SK-N-SH treated with all-trans-retinoic acid at 6 μM for 48 hours (cell line): ENCODE measurements around the gene BCL7B.
"Not testable (repeated sequence)": the region's sequence is repeated elsewhere in the genome, so short reads cannot be mapped to it uniquely, and the experiment has no call there.

Experiments used
- ATAC-seq: fragments of 200-7000 bp; cut with Tn5 transposase; 3 replicates; pipeline ENCODE4 v1.9.1; 2020; ENCODE audit warnings: mild to moderate bottlenecking, moderate library complexity
- ARNTL ChIP-seq: fragments of 450-650 bp; formaldehyde crosslinking; IDR thresholded peaks from 2 replicates; pipeline ENCODE4 v1.5.0; 2020; ENCODE audit warnings: low read depth, mild to moderate bottlenecking, moderate library complexity, borderline replicate concordance
- CSDC2 ChIP-seq: fragments of 250-450 bp; sonication (Bioruptor Pico); IDR thresholded peaks from 2 replicates; pipeline ENCODE4 v1.5.0; 2020; ENCODE audit warnings: mild to moderate bottlenecking, moderate library complexity
- CSRNP3 ChIP-seq: fragments of 250-450 bp; sonication (Bioruptor Pico); IDR thresholded peaks from 2 replicates; pipeline ENCODE4 v1.5.1; 2021; ENCODE audit warnings: mild to moderate bottlenecking, moderate library complexity
- ESRRG ChIP-seq: fragments of 250-450 bp; sonication (Bioruptor Pico); IDR thresholded peaks from 2 replicates; pipeline ENCODE4 v1.6.1; 2021; ENCODE audit warnings: mild to moderate bottlenecking
- GLIS3 ChIP-seq: fragments of 250-450 bp; sonication (Bioruptor Pico); IDR thresholded peaks from 2 replicates; pipeline ENCODE4 v1.5.0; 2020; ENCODE audit warnings: mild to moderate bottlenecking, moderate library complexity
- ISL1 ChIP-seq: fragments of 250-450 bp; sonication (Bioruptor Pico); IDR thresholded peaks from 2 replicates; pipeline ENCODE4 v2.1.2; 2022; ENCODE audit warnings: mild to moderate bottlenecking, moderate library complexity
- OSR1 ChIP-seq: fragments of 250-450 bp; sonication (Bioruptor Pico); IDR thresholded peaks from 2 replicates; pipeline ENCODE4 v1.8.0; 2022; ENCODE audit warnings: moderate library complexity, mild to moderate bottlenecking, inconsistent platforms
- PATZ1 ChIP-seq: fragments of 250-450 bp; sonication (Bioruptor Pico); IDR thresholded peaks from 2 replicates; pipeline ENCODE4 v1.8.0; 2020; ENCODE audit warnings: mild to moderate bottlenecking, moderate library complexity, borderline replicate concordance
- POU6F1 ChIP-seq: fragments of 250-450 bp; sonication (Bioruptor Pico); IDR thresholded peaks from 2 replicates; pipeline ENCODE4 v1.8.0; 2021; ENCODE audit warnings: low read depth, mild to moderate bottlenecking, moderate library complexity, borderline replicate concordance
- PPARA ChIP-seq: fragments of 250-450 bp; sonication (Bioruptor Pico); IDR thresholded peaks from 2 replicates; pipeline ENCODE4 v1.5.0; 2020; ENCODE audit warnings: mild to moderate bottlenecking, borderline replicate concordance
- SNAI2 ChIP-seq: fragments of 250-450 bp; sonication (Bioruptor Pico); IDR thresholded peaks from 2 replicates; pipeline ENCODE4 v1.5.0; 2020; ENCODE audit warnings: mild to moderate bottlenecking, moderate library complexity
- TCF4 ChIP-seq: fragments of 250-450 bp; sonication (Bioruptor Pico); IDR thresholded peaks from 2 replicates; pipeline ENCODE4 v1.8.0; 2021; ENCODE audit warnings: mild to moderate bottlenecking, moderate library complexity, borderline replicate concordance
- TOX ChIP-seq: fragments of 250-450 bp; sonication (Bioruptor Pico); IDR thresholded peaks from 2 replicates; pipeline ENCODE4 v1.8.0; 2021; ENCODE audit warnings: mild to moderate bottlenecking, moderate library complexity, borderline replicate concordance
- ZC3H10 ChIP-seq: fragments of 250-450 bp; sonication (Bioruptor Pico); IDR thresholded peaks from 2 replicates; pipeline ENCODE4 v1.5.1; 2021; ENCODE audit warnings: mild to moderate bottlenecking, moderate library complexity
- ZFP3 ChIP-seq: fragments of 250-450 bp; sonication (Bioruptor Pico); IDR thresholded peaks from 2 replicates; pipeline ENCODE4 v1.5.0; 2020; ENCODE audit warnings: mild to moderate bottlenecking, moderate library complexity
- ZFP30 ChIP-seq: fragments of 450-650 bp; formaldehyde crosslinking; IDR thresholded peaks from 2 replicates; pipeline ENCODE4 v1.5.0; 2022; ENCODE audit warnings: mild to moderate bottlenecking, moderate library complexity
- ZNF70 ChIP-seq: fragments of 450-650 bp; formaldehyde crosslinking; IDR thresholded peaks from 2 replicates; pipeline ENCODE4 v1.5.0; 2020; ENCODE audit warnings: mild to moderate bottlenecking, moderate library complexity
- TF ChIP-seq, protein P1 (sequence below): fragments of 250-450 bp; sonication (Bioruptor Pico); IDR thresholded peaks from 2 replicates; pipeline ENCODE4 v1.5.0; 2020; ENCODE audit warnings: mild to moderate bottlenecking, moderate library complexity

BCL7B gene

GRCh38 chr7:73530800-73531199 lies 26.7 kb downstream of the BCL7B start:
- no peak for ATAC-seq
- TF ChIP-seq ISL1 (CRISPR knock-in tag) (no peak), TCF4 (CRISPR knock-in tag) (no peak), ESRRG (CRISPR knock-in tag) (no peak), CSRNP3 (CRISPR knock-in tag) (no peak), PATZ1 (CRISPR knock-in tag) (no peak), TOX (CRISPR knock-in tag) (no peak), ZC3H10 (no peak), ZNF70 (CRISPR knock-in tag) (no peak), ZFP30 (CRISPR knock-in tag) (no peak), PPARA (CRISPR knock-in tag) (no peak)
- TF ChIP-seq, protein P1, sequence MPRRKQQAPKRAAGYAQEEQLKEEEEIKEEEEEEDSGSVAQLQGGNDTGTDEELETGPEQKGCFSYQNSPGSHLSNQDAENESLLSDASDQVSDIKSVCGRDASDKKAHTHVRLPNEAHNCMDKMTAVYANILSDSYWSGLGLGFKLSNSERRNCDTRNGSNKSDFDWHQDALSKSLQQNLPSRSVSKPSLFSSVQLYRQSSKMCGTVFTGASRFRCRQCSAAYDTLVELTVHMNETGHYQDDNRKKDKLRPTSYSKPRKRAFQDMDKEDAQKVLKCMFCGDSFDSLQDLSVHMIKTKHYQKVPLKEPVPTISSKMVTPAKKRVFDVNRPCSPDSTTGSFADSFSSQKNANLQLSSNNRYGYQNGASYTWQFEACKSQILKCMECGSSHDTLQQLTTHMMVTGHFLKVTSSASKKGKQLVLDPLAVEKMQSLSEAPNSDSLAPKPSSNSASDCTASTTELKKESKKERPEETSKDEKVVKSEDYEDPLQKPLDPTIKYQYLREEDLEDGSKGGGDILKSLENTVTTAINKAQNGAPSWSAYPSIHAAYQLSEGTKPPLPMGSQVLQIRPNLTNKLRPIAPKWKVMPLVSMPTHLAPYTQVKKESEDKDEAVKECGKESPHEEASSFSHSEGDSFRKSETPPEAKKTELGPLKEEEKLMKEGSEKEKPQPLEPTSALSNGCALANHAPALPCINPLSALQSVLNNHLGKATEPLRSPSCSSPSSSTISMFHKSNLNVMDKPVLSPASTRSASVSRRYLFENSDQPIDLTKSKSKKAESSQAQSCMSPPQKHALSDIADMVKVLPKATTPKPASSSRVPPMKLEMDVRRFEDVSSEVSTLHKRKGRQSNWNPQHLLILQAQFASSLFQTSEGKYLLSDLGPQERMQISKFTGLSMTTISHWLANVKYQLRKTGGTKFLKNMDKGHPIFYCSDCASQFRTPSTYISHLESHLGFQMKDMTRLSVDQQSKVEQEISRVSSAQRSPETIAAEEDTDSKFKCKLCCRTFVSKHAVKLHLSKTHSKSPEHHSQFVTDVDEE (CRISPR knock-in tag) = no peak

GRCh38 chr7:73526896-73527821 lies 30.3 kb downstream of the BCL7B start:
- TF ChIP-seq CSDC2 (no peak), GLIS3 (no peak), PPARA (CRISPR knock-in tag) (no peak), ZFP3 (CRISPR knock-in tag) (no peak), OSR1 (CRISPR knock-in tag) (no peak), ESRRG (CRISPR knock-in tag) (no peak), TCF4 (CRISPR knock-in tag) (no peak), POU6F1 (CRISPR knock-in tag) (no peak), SNAI2 (CRISPR knock-in tag) (no peak), ARNTL (CRISPR knock-in tag) (no peak)
- TF ChIP-seq, protein P1 (CRISPR knock-in tag) = no peak
- TF ChIP-seq, all 23 proteins: peak for 0
- ATAC-seq = no peak

DNA sequence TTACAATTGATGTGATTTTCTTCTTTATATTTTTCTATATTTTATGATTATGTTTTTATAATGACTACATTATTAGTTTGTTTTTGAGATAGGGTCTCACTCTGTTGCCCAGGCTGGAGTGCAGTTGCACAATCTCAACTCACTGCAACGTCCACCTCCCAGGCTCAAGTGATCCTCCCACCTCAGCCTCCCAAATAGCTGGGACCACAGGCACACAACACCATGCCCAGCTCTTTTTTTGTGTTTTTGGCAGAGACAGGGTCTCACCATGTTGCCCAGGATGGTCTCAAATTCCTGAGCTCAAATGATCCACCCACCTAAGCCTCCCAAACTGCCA lies 31.4 kb downstream of the BCL7B start:
- ATAC-seq = not testable (repeated sequence)
